Coronary artery (tissue), 2 donors: ENCODE measurements around the gene C11orf68.

ENCODE experiments used
- DNase-seq: peaks from one replicate; pipeline ENCODE4 v3.0.0-alpha.2; 2017; ENCODE audit warnings: low spot score
- H3K27ac ChIP-seq, 2 donors: fragments of 200-600 bp; sonication (generic); one replicate each; pipeline ENCODE4 v1.5.1; 2016 to 2019
- H3K4me3 ChIP-seq: fragments of 200-600 bp; sonication (generic); 2 replicates; pipeline ENCODE4 v1.5.1; 2016; ENCODE audit warnings: mild to moderate bottlenecking, moderate library complexity
- CTCF ChIP-seq: fragments of 200-600 bp; sonication (generic); IDR thresholded peaks from one replicate; pipeline ENCODE4 v1.5.1; 2019; ENCODE audit warnings: antibody characterized with exemption

Gene C11orf68

DNA sequence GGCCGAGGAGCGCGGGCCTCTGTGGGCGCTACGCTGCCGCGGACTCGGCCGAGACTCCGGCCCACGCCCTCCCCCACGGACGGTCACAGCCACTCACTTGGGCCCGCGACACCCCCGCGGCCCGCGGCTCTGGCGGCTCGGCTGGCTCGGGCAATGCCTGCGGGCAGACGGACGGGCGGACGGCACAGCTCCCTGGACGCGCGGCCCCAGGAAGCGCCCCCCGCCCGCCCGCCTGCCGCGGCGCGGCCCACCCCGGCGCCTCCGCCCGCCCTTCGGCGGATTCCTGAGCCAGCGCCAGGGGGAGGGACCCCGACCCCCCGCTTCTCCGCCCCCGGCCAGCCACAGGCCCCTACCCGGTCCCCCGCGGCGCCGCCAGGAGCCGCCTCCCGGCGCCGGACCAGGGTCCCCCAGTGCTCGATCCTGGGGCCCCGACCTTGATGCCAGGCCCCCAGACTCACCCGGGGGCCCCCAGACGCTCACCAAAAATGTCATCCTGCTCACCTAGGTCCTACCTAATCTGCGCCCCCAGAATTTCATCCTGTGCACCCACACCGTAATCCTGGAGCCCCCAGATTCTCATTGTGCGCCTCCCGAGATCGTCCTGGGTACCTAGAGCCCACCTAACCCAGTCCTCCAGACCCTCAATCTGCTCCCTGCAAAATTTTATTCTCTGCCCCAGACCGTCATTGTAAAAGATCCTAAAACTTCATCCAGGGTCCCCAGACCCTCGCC lies 46.1 kb downstream of the C11orf68 start, which contains the start of gene EFEMP2:
Gene EFEMP2 (minus strand): TSS at position 215 of the 732 bp plus-strand sequence. CDS start 446 bp downstream, outside the sequence.
- DNase-seq, result no peak
- no peak for TF ChIP-seq CTCF
- Histone ChIP-seq H3K4me3 (peak within 1 kb of the TSS; percentile 84), H3K27ac (peak within 1 kb of the TSS; percentile 95 to 96)

DNA sequence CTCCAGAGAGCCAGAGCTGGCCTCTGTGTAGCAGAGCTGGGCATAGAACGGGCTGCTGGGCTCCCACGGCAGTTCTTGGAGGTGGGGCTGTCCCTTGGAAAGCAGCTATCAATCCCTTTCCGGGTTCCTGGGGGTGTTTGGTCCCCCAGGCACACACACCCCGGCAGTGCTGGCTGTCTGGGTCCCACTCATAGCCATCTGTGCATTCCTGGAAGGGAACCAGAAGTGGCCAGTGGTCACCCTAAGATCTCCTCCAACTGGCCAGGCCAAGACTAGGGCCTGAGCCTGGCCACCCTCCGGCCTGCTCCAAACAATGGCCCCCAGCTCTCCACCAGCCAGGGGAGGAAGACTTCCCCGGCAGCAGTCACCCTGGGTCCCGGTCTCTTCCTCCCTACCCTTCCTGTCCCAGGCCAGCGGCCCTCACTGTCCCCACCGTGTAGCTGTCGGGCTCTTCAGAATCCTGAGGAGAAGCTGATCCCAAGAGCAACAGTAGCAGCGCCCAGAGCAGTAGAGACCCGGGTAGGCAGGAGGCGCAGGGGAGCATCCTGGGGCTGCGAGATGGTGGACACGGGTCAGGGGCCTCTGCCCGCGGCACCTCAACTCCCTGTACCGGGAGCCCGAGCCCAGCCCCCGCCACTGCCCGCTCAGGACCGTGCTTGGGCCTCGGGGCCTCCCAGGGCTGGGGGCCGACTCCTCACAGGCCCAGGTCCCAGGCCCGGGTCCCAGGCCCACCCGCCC lies 46.9 kb downstream of the C11orf68 start:
- Histone ChIP-seq H3K4me3 (peak overlapping the region; percentile 84), H3K27ac (peak overlapping the region; percentile 95 to 96)
- no peak for TF ChIP-seq CTCF
- DNase-seq, result no peak

GRCh38 chr11:65870706-65871681 lies 47.9 kb downstream of the C11orf68 start:
- H3K4me3 ChIP-seq, result peak overlapping the region; percentile 84
- peak overlapping the region; percentile 95 to 96 for H3K27ac ChIP-seq
- DNase-seq, result no peak
- no peak for TF ChIP-seq CTCF

DNA sequence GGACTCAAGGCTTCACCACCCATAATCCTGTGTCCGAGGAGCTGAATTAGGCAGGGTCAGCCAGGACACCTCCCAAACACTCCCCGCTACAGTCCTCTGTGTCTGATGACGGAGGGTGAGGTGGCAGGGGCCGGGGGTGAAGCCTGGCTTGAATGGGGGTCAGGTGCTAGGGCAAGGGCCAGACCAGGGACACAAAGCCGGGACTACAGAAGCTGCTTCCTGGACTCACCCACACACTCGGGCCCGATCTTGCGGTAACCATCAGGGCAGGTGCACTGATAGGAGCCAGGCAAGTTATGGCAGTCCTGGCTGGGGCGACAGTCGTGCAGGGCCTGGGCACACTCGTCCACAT lies 48.6 kb downstream of the C11orf68 start:
- no peak for TF ChIP-seq CTCF
- Histone ChIP-seq H3K4me3 (peak overlapping the region; percentile 84), H3K27ac (peak overlapping the region in 1 of 2 donors; percentile 95)
- DNase-seq, result no peak

DNA sequence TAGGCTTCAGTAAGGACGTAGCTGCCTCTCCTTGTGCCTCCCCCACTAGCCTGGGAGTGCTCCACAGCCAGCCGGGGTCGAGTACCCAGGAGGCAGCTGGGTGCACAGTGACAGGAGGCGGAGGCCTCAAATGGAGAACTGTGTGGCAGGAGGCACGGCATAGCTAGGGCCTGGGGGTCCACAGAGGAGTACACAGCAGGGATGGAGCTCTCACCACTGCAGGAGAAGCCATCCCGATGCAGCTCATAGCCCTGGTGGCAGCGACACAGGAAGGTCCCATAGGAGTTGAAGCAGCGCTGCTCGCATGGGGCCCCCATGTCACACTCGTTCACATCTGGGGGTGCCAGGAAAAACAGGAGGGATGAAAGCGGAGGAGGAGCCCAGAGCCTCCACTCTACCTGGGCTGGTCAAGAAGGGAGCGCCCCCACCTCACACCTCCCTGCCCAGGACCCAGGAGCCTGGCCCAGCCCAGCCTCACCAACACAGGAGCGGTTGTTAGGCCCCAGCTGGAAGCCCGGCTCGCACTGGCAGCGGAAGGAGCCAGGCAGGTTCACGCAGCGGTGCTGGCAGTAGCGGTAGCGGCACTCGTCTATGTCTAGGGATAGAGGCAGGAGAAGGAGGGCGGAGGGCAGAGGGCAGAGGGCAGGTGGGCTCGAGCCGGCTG lies 49.1 kb downstream of the C11orf68 start:
- peak overlapping the region in 1 of 2 donors; percentile 95 for H3K27ac ChIP-seq
- no peak for TF ChIP-seq CTCF
- DNase-seq, result no peak
- H3K4me3 ChIP-seq, result no peak overlapping the region

DNA sequence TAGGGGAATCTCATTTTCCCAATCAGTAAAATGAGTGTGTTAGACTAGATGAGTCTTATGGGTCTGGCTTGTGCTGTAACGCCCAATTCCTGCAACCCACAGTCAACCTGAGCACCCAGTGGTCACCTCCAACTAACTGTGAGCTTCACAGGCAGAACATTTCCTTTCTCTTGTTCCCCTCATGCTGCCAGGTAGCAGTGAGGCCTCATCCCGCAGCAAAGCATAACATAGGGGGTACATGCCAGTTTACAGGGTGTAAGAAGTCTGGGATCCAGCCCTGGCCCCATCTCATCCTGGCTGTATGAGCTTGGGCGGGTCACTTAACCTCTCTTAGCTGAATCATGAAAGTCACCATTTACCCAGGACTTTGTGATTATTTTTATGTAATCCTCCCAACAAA lies 50.0 kb downstream of the C11orf68 start:
- Histone ChIP-seq H3K4me3 (no peak overlapping the region), H3K27ac (no peak overlapping the region)
- no peak for TF ChIP-seq CTCF
- no peak for DNase-seq
